DND-41 (cell line): ENCODE results near the gene MT4.

Source experiments
- CTCF ChIP-seq: IDR thresholded peaks from 2 replicates; pipeline ENCODE4 v1.5.1; 2012; ENCODE audit warnings: borderline replicate concordance, low read length, moderate library complexity, mild to moderate bottlenecking; ENCODE audit not compliant: poor library complexity, severe bottlenecking; ENCODE audit errors: extremely low read depth
- EZH2 ChIP-seq: IDR thresholded peaks from 3 replicates; pipeline ENCODE4 v1.6.1; 2012; ENCODE audit warnings: borderline replicate concordance, low read depth, mild to moderate bottlenecking, moderate library complexity, low read length, inconsistent platforms; ENCODE audit not compliant: severe bottlenecking

- no peak for TF ChIP-seq CTCF
- TF ChIP-seq EZH2, result no peak
These were observed 30.0 kb upstream of the MT4 start for GRCh38 chr16:56534847-56535383.
